ENCODE data around the gene MORN5.

The MORN5 gene

GRCh38 chr9:122216798-122217418 lies 57.2 kb downstream of the MORN5 start:
- Histone ChIP-seq H3K36me3 (ENCODE audit: control insufficient read depth in 2 of 2, insufficient read depth in 1 of 2, low read length in 2 of 2) (no peaks in the 10 kb centered on the region), H3K4me3 (ENCODE audit: low read depth, low read length) (no peak overlapping the region), H3K4me1 (ENCODE audit: control insufficient read depth, insufficient read depth, low read length) (no peaks in the 10 kb centered on the region), H3K9me3 (ENCODE audit: control insufficient read depth, insufficient read depth, low read depth, low read length) (no peaks in the 10 kb centered on the region), H3K27ac (ENCODE audit: extremely low read depth, low read depth, low read length) (no peak overlapping the region)
- ChIA-PET POLR2A (interaction anchor here (0.8 kb wide), 1 partner anchor 48 kb away, joined by 3 read pairs; the partner anchor contains the start of genes MRRF and RBM18), CTCF (no interaction called here)
- TF ChIP-seq SCRT1 (tag by site-specific recombination; IDR thresholded peaks at IDR 0.05; ENCODE audit: borderline replicate concordance) (no peak), PATZ1 (tag by site-specific recombination; IDR thresholded peaks at IDR 0.05) (no peak), ZNF514 (tag by site-specific recombination; IDR thresholded peaks at IDR 0.05) (no peak), ZNF394 (tag by site-specific recombination; IDR thresholded peaks at IDR 0.05; ENCODE audit: borderline replicate concordance) (no peak), ZNF350 (tag by site-specific recombination; IDR thresholded peaks at IDR 0.05) (no peak), YY1 (tag by site-specific recombination; IDR thresholded peaks at IDR 0.05) (no peak), ZNF112 (tag by site-specific recombination; IDR thresholded peaks at IDR 0.05) (no peak), ZNF202 (tag by site-specific recombination; IDR thresholded peaks at IDR 0.05; ENCODE audit: borderline replicate concordance) (no peak), ZNF398 (tag by site-specific recombination; IDR thresholded peaks at IDR 0.05) (no peak)

DNA sequence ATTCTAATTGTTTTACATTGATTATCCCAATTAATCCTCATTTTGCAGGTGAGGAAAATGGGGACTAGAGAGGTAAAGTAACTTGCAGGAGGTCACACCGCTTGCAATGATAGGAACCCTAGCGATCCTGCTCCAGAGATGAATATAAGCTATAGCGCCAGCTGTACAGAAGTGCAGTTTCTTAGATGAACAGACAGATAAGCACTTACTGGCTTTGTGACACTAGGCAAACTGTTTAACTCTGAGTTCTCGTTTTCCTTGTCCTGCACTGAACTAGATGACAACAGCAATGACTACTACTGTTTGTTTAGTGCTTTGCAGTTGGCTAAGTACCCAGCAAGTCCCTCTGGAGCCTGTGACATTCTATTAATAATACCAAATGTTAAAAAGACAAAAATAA lies 57.9 kb downstream of the MORN5 start:
- Histone ChIP-seq H3K4me1 (ENCODE audit: control insufficient read depth, insufficient read depth, low read length) (no peaks in the 10 kb centered on the region), H3K9me3 (ENCODE audit: control insufficient read depth, insufficient read depth, low read depth, low read length) (no peaks in the 10 kb centered on the region), H3K4me3 (ENCODE audit: low read depth, low read length) (no peak overlapping the region), H3K27ac (ENCODE audit: extremely low read depth, low read depth, low read length) (no peak overlapping the region), H3K36me3 (ENCODE audit: control insufficient read depth in 2 of 2, insufficient read depth in 1 of 2, low read length in 2 of 2) (no peaks in the 10 kb centered on the region)
- ChIA-PET CTCF (interaction anchor here (0.5 kb wide), 1 partner anchor 531 kb away, joined by 3 read pairs; no protein-coding TSS in a partner anchor), POLR2A (no interaction called here)
- TF ChIP-seq ZFP41 (tag by site-specific recombination; IDR thresholded peaks at IDR 0.05; ENCODE audit: borderline replicate concordance) (no peak), SETDB1 (IDR thresholded peaks at IDR 0.05; ENCODE audit: insufficient read length, low read length) (no peak), PRDM10 (tag by site-specific recombination; IDR thresholded peaks at IDR 0.05) (no peak), ZNF514 (tag by site-specific recombination; IDR thresholded peaks at IDR 0.05) (no peak), ZNF677 (tag by site-specific recombination; IDR thresholded peaks at IDR 0.05) (no peak), HOXA7 (CRISPR knock-in tag; IDR thresholded peaks at IDR 0.05; ENCODE audit: borderline replicate concordance) (no peak), ZNF76 (tag by site-specific recombination; IDR thresholded peaks at IDR 0.05; ENCODE audit: borderline replicate concordance, low read depth) (no peak), MYNN (tag by site-specific recombination; IDR thresholded peaks at IDR 0.05; ENCODE audit: borderline replicate concordance) (no peak), ZNF37A (tag by site-specific recombination; IDR thresholded peaks at IDR 0.05) (no peak), ZNF2 (tag by site-specific recombination; IDR thresholded peaks at IDR 0.05) (no peak), ZNF843 (tag by site-specific recombination; IDR thresholded peaks at IDR 0.05) (no peak), ZNF571 (tag by site-specific recombination; IDR thresholded peaks at IDR 0.05) (no peak), ZNF112 (tag by site-specific recombination; IDR thresholded peaks at IDR 0.05) (no peak), ZNF768 (tag by site-specific recombination; IDR thresholded peaks at IDR 0.05) (no peak), ZNF473 (tag by site-specific recombination; IDR thresholded peaks at IDR 0.05) (no peak), ZNF366 (tag by site-specific recombination; conservative IDR thresholded peaks at IDR 0.05) (no peak)
- TF ChIP-seq, protein P1, sequence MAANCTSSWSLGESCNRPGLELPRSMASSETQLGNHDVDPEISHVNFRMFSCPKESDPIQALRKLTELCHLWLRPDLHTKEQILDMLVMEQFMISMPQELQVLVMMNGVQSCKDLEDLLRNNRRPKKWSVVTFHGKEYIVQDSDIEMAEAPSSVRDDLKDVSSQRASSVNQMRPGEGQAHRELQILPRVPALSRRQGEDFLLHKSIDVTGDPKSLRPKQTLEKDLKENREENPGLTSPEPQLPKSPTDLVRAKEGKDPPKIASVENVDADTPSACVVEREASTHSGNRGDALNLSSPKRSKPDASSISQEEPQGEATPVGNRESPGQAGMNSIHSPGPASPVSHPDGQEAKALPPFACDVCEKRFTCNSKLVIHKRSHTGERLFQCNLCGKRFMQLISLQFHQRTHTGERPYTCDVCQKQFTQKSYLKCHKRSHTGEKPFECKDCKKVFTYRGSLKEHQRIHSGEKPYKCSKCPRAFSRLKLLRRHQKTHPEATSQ (tag by site-specific recombination; IDR thresholded peaks at IDR 0.05): no peak

All from HEK293 (cell line).